ENCODE results near the gene MTFP1.
"Not testable (repeated sequence)": the region's sequence is repeated elsewhere in the genome, so short reads cannot be mapped to it uniquely, and the experiment has no call there.

MTFP1 gene

DNA sequence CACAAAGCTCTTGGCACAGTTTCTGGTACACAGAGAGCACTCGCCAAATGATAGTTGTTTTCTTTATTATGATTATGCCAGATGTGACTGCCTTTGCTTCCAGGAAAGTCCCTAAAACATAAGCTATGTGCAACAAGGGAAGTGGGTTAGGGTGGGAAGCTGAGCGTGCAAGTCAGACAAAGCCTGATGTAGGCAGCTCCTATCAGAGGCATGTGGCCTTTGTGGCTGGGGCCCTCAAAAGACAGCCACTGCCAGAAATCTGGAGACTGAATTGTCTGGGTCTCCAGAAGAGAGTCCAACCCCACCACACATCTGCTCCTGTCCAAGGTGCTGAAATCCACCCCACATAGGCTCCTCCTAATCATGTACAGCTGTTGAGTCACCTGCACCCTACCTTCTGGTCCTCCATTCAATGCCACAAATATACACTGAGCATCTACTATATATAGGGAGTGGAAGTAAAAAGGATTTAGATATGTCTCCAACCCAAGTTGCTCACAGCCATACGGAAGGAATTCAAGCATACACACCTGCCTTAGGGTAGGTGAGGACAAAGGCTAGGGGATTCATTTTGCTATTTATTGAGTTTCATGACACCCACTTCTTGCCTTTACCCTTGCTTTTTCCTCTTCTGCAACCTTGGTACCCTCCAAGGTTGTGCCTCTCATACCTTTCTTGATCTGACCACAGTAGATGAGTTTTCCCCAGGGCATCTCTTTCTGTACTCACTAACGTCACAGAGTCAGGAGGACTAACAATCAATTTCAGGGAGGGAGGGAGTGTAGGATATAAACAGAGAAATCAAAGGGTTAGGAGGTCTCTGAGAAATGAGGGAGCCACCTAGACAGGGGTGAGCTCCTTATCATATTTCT lies 33.8 kb downstream of the MTFP1 start:
- no peak for DNase-seq

DNA sequence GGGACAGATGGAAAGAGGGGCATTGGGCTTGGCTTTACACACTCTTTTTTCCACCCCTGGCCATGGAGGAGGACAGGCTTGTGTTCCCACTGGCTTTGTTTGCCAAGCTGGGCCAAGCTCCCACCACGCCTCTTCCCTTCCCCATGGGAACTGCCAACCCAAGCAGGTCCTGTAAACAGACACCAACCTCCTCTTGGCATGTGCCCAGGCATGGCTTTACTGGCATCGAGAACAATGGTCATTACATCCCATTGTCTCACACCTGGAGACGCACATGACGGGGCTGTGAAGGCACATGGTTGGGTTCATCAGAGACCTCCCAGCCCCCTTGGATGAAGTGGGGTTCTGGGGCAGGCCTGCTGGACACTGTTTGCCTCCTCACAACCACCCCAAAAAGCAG lies 34.6 kb downstream of the MTFP1 start:
- DNase-seq, result no peak

DNA sequence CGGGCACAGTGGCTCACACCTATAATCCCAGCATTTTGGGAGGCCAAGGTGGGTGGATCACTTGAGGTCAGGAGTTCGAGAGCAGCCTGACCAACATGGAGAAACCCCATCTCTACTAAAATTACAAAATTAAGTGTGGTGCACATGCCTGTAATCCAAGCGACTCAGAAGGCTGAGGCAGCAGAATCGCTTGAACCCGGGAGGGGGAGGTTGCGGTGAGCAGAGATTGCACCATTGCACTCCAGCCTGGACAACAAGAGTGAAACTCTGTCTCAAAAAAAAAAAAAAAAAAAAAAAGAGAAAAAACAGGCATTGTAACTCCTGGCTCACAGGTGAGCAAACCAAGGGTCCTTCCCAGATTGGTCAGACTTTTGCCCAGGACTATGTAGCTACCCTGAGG lies 35.0 kb downstream of the MTFP1 start:
- not testable (repeated sequence) for DNase-seq

DNA sequence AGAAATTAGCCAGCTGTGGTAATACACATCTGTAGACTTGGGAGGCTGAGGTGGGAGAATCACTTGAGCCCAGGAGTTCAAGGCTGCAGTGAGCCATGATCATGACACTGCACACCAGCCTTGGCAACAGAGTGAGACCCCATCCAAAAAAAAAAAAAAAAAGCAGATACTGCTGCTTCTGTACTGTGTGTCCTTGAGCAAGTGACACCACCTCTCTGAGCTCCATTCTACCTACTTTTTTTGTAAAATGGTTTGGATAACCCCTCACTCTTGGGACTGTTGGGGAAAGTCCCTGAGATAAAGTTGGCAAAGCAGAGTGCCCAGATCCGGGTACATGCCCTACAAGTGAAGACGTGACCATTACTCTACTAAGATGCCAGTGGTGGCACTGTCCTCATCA lies 43.6 kb downstream of the MTFP1 start:
- DNase-seq, result no peak

DNA sequence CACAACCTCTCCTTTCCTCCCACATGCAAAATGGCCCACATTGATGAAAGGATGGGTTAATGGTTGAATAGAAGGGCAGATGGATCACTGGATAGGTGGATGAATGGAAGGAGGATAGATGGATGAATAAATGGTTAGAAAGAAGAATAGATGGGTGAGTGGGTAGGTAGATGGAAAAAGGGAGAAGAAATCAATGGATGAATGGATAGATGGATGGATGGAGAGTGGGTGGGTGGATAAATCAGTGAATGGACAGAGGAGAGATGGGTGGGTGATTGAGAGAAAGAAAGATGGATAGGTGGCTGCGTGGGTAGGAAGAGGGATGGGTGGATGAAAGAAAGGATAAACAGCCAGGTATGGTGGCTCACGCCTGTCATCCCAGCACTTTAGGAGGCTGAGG lies 45.1 kb downstream of the MTFP1 start:
- no peak for DNase-seq

DNA sequence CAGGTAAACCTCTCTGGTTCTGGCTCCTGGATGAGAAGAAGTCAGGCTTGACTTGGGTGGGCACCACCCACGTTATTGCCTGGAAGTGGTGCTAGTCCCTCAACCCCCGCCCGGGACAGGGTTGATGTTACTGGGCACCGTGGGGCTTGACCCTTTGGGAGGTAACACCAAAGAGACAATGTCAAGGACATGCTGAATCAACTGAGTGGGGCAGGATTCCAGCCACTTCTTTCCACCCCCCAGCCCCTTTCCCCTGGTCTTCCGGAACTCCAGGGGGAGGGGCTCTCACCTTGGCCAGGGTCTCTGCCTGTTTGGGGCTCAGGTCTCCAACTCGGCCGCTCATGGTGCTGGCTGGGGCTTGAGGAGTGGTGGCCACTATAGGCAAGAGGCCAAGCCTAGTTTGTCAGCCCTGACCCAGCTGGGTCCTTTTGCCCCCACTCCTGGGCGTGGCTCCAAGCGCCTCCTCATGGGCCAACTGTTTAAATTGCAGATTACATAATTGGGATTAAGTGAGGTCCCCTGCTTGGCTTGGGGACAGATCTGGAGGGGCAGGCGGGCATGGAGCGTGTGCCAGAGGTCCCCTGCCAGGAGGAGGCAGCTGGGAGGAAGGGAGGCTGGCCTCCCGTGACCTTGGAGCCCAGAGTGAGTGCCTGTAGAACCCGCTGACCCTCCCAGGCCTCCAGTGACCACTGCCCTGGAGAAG lies 46.2 kb downstream of the MTFP1 start, which contains the start of gene SEC14L3:
Gene SEC14L3 (minus strand): TSS at position 402 of the 703 bp plus-strand sequence. CDS start 59 bp downstream, at position 343.
- no peak for DNase-seq

DNA sequence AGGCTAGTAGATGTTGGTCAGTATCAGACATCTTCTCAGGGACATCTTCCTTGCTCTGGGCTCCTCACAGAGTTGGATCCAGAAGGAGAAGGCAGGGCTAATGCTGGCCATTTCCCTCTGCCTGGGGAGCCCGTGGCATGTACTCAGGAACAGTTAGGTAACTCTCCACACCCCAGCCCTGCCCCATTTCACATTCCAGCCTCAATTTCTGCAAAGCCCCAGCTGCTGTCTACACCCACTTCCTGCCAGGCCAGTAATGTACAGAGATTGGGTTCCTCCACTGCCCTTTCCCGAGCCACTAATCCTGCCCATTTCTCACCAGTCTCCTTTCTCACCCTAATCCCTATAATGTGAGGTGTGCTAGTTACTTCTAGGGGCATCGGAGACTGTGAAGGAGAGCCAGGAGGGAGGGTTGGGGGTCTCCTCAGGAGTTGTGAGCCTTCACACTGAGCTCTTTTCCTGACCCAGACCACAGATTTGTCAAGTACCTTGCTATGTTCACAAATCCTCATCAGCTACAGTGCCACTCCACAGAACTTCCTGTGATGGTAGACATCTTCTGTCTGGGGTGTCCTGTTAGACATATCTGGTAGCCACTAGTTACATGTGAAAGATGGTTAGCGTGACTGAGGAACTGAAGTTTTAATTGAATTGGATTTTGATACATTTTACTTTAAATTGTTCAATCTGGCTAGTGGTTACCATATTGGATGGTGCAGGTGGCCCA lies 47.6 kb downstream of the MTFP1 start:
- DNase-seq, result no peak

DNA sequence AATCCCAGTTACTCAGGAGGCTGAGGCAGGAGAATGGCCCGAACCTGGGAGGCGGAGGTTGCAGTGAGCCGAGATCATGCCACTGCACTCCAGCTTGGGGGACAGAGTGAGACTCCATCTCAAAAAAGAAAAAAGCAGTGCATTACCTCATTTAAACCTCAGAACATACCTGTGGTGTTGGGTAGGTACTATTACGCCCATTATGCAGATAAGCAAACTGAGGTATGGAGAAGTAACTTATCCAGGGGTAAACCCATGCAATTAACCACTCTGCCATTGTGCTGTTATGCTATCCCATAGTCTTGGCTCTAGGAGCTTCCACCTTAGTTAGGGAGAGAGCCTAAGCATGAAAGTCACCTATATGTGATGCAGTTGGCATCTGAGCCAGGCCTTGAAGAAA lies 48.6 kb downstream of the MTFP1 start:
- DNase-seq, result no peak

DNA sequence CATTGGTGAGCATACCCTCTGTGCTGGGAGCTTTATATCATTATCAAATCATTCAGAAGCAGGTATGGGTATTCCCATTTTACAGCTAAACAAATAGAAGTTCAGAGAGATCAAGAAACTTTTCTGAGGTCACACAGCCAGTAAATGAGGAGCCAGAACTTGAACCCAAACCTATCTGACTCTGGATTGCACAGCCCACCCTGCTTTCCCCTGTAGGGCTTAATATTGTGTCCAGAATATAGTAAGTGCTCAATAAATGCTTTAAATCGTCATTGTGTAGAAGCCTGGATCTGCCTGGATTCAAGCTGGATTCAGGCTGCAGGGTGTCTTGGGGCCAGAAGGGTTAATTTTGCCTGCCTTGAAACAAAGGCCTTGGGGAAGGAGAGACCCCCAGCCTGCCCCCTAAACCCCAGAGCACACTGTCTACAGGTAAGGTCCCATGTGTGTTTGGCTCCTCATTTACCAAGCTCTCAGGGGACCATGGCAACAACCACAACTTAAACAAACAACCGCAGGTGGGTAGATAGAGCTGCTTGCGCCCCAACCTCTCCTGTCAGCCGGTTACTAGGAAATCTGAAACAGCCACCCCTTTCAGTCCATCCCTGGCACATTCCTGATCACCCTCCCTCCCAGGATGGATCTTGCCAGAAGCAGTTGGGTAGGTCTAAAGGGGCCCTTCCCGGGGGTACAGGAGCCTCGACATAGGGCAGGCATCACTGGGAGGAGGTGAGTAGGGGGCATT lies 49.3 kb downstream of the MTFP1 start:
- no peak for DNase-seq
